Naive B cell (primary cell): Measurements from ENCODE around the gene TRIM67. TPM values are rescaled to one million over a fixed set of nuclear protein-coding genes. Genes with fewer than 3 reads are reported as not detected.
A peak's percentile ranks its signal among the peaks of the same experiment; 100 is the strongest.

Experiments
- ATAC-seq, 2 donors: fragments of 150-1000 bp; cut with Tn5 transposase; 2 replicates each; pipeline ENCODE4 v1.10.0; 2021; ENCODE audit warnings: low read depth in 2 of 2, mild to moderate bottlenecking in 2 of 2, moderate library complexity in 2 of 2
- DNase-seq: peaks from one replicate; pipeline ENCODE4 v3.0.0; 2022
- H3K27ac Mint-ChIP-seq, 6 donors: one replicate each; pipeline ENCODE4 v1.8.0; 2020 to 2022; ENCODE audit warnings: mild to moderate bottlenecking in 6 of 6, mixed read lengths in 6 of 6, moderate library complexity in 5 of 6, inconsistent platforms in 2 of 6
- H3K27me3 Mint-ChIP-seq, 3 donors: one replicate each; pipeline ENCODE4 v1.8.0; 2021 to 2022; ENCODE audit warnings: mixed read lengths in 3 of 3, mild to moderate bottlenecking in 1 of 3
- H3K36me3 Mint-ChIP-seq, 2 donors: one replicate each; pipeline ENCODE4 v1.8.0; 2020 to 2022; ENCODE audit warnings: mixed read lengths in 2 of 2, inconsistent platforms in 1 of 2, mild to moderate bottlenecking in 1 of 2
- H3K4me1 Mint-ChIP-seq, 3 donors: one replicate each; pipeline ENCODE4 v1.8.0; 2020 to 2022; ENCODE audit warnings: mixed read lengths in 3 of 3, inconsistent platforms in 1 of 3, mild to moderate bottlenecking in 1 of 3, moderate library complexity in 1 of 3
- H3K4me3 Mint-ChIP-seq, 8 donors: one replicate each; pipeline ENCODE4 v1.8.0; 2020 to 2022; ENCODE audit warnings: mild to moderate bottlenecking in 8 of 8, mixed read lengths in 8 of 8, moderate library complexity in 8 of 8, inconsistent platforms in 2 of 8
- H3K9me3 Mint-ChIP-seq, 7 donors: one replicate each; pipeline ENCODE4 v1.8.0; 2020 to 2022; ENCODE audit warnings: mixed read lengths in 7 of 7, mild to moderate bottlenecking in 5 of 7, inconsistent platforms in 2 of 7, moderate library complexity in 1 of 7
- polyA plus RNA-seq, 6 donors: library from polyadenylated mRNA; unstranded; fragments of 300-500 nt; fragmentation: Illumina TruSeq; gene quantifications; one replicate each; pipeline ENCODE4 v1.2.3, GENCODE V29; 2021; ENCODE audit warnings: low read depth in 6 of 6

TRIM67 gene
- polyA plus RNA-seq, 6 donors from 2014 or later = not detected

GRCh38 chr1:231219422-231220401 lies 57.9 kb downstream of the TRIM67 start:
- DNase-seq = no peak
- peaks cover 17 to 24% (median 20%) of the 10 kb centered on the region in 3 donors for H3K4me1 Mint-ChIP-seq
- no peak overlapping the region for H3K4me3 Mint-ChIP-seq
- peaks cover 6 to 8% of the 10 kb centered on the region in 2 donors for H3K36me3 Mint-ChIP-seq
- peak overlapping the region in 3 of 6 donors; percentile 7 to 41 (median 29) for H3K27ac Mint-ChIP-seq
- ATAC-seq = no peak
- no peaks in the 10 kb centered on the region for H3K27me3 Mint-ChIP-seq
- no peaks in the 10 kb centered on the region for H3K9me3 Mint-ChIP-seq

- Mint-ChIP-seq H3K4me3 (no peak overlapping the region), H3K27me3 (no peaks in the 10 kb centered on the region), H3K4me1 (peaks cover 6 to 14% (median 12%) of the 10 kb centered on the region in 3 donors), H3K36me3 (peaks cover 14 to 17% of the 10 kb centered on the region in 2 donors), H3K27ac (no peak overlapping the region), H3K9me3 (no peaks in the 10 kb centered on the region)
- ATAC-seq = no peak
- DNase-seq = no peak
Measured at GRCh38 chr1:231220801-231221200, 58.9 kb downstream of the TRIM67 start.

- H3K4me3 Mint-ChIP-seq = no peak overlapping the region
- peaks cover 34 to 38% of the 10 kb centered on the region in 2 donors for H3K36me3 Mint-ChIP-seq
- peak overlapping the region in 1 of 6 donors; percentile 13 for H3K27ac Mint-ChIP-seq
- no peaks in the 10 kb centered on the region for H3K27me3 Mint-ChIP-seq
- H3K9me3 Mint-ChIP-seq = no peaks in the 10 kb centered on the region
- H3K4me1 Mint-ChIP-seq = peaks cover 8 to 16% (median 9%) of the 10 kb centered on the region in 3 donors
- DNase-seq (no peak), ATAC-seq (no peak)
Measured at GRCh38 chr1:231226156-231226555, 64.3 kb downstream of the TRIM67 start.

- Mint-ChIP-seq H3K27ac (peak overlapping the region in 1 of 6 donors; percentile 0), H3K4me1 (peaks cover 32 to 45% (median 44%) of the 10 kb centered on the region in 3 donors), H3K36me3 (peaks cover 15 to 16% of the 10 kb centered on the region in 2 donors), H3K27me3 (no peaks in the 10 kb centered on the region), H3K9me3 (no peaks in the 10 kb centered on the region), H3K4me3 (no peak overlapping the region)
- DNase-seq = no peak
- ATAC-seq = no peak
Measured at GRCh38 chr1:231231511-231231910, 69.7 kb downstream of the TRIM67 start.

GRCh38 chr1:231232870-231233734 lies 71.2 kb downstream of the TRIM67 start:
- peaks cover 13 to 17% of the 10 kb centered on the region in 2 donors for H3K36me3 Mint-ChIP-seq
- no peaks in the 10 kb centered on the region for H3K27me3 Mint-ChIP-seq
- H3K9me3 Mint-ChIP-seq = no peaks in the 10 kb centered on the region
- DNase-seq (peak; percentile 51), ATAC-seq (peak; percentile 100)
- peak overlapping the region in 7 of 8 donors; percentile 1 to 69 (median 38) for H3K4me3 Mint-ChIP-seq
- H3K4me1 Mint-ChIP-seq = peaks cover 36 to 55% (median 53%) of the 10 kb centered on the region in 3 donors
- peak overlapping the region in 4 of 6 donors; percentile 9 to 83 (median 54) for H3K27ac Mint-ChIP-seq

- ATAC-seq (no peak), DNase-seq (no peak)
- H3K4me3 Mint-ChIP-seq = peak overlapping the region in 1 of 8 donors; percentile 20
- no peaks in the 10 kb centered on the region for H3K27me3 Mint-ChIP-seq
- peaks cover 41 to 61% (median 53%) of the 10 kb centered on the region in 3 donors for H3K4me1 Mint-ChIP-seq
- peaks cover 13 to 17% of the 10 kb centered on the region in 2 donors for H3K36me3 Mint-ChIP-seq
- H3K27ac Mint-ChIP-seq = peak overlapping the region in 1 of 6 donors; percentile 82
- no peaks in the 10 kb centered on the region for H3K9me3 Mint-ChIP-seq
Measured at GRCh38 chr1:231233735-231234417, 72.0 kb downstream of the TRIM67 start.

- H3K9me3 Mint-ChIP-seq = no peaks in the 10 kb centered on the region
- no peaks in the 10 kb centered on the region for H3K27me3 Mint-ChIP-seq
- no peak for ATAC-seq
- H3K27ac Mint-ChIP-seq = peak overlapping the region in 1 of 6 donors; percentile 8
- no peak for DNase-seq
- H3K4me1 Mint-ChIP-seq = peaks cover 47 to 64% (median 57%) of the 10 kb centered on the region in 3 donors
- no peak overlapping the region for H3K4me3 Mint-ChIP-seq
- peaks cover 17% of the 10 kb centered on the region in 2 donors for H3K36me3 Mint-ChIP-seq
Measured at GRCh38 chr1:231234506-231234905, 72.6 kb downstream of the TRIM67 start.

- Mint-ChIP-seq H3K4me1 (peaks cover 55 to 69% (median 58%) of the 10 kb centered on the region in 3 donors), H3K9me3 (no peaks in the 10 kb centered on the region), H3K36me3 (peaks cover 16 to 17% of the 10 kb centered on the region in 2 donors), H3K27me3 (no peaks in the 10 kb centered on the region), H3K4me3 (no peak overlapping the region), H3K27ac (no peak overlapping the region)
- no peak for DNase-seq
- ATAC-seq = no peak
Measured at GRCh38 chr1:231235526-231236207, 73.8 kb downstream of the TRIM67 start.

- ATAC-seq (no peak), DNase-seq (no peak)
- Mint-ChIP-seq H3K9me3 (no peaks in the 10 kb centered on the region), H3K27me3 (no peaks in the 10 kb centered on the region), H3K36me3 (peaks cover 10 to 12% of the 10 kb centered on the region in 2 donors), H3K4me3 (peak overlapping the region in 1 of 8 donors; percentile 47), H3K4me1 (peaks cover 53 to 68% (median 58%) of the 10 kb centered on the region in 3 donors), H3K27ac (peak overlapping the region in 1 of 6 donors; percentile 43)
Measured at GRCh38 chr1:231236208-231236591, 74.3 kb downstream of the TRIM67 start.

GRCh38 chr1:231236938-231237337 lies 75.1 kb downstream of the TRIM67 start:
- DNase-seq = no peak
- H3K9me3 Mint-ChIP-seq = no peaks in the 10 kb centered on the region
- H3K4me3 Mint-ChIP-seq = peak overlapping the region in 1 of 8 donors; percentile 61
- H3K4me1 Mint-ChIP-seq = peaks cover 54 to 72% (median 62%) of the 10 kb centered on the region in 3 donors
- no peak for ATAC-seq
- H3K36me3 Mint-ChIP-seq = peaks cover 8 to 12% of the 10 kb centered on the region in 2 donors
- H3K27me3 Mint-ChIP-seq = no peaks in the 10 kb centered on the region
- H3K27ac Mint-ChIP-seq = no peak overlapping the region

- ATAC-seq (no peak), DNase-seq (no peak)
- Mint-ChIP-seq H3K9me3 (no peaks in the 10 kb centered on the region), H3K36me3 (peaks cover 8 to 12% of the 10 kb centered on the region in 2 donors), H3K27me3 (no peaks in the 10 kb centered on the region), H3K4me1 (peaks cover 52 to 72% (median 63%) of the 10 kb centered on the region in 3 donors), H3K4me3 (peak overlapping the region in 2 of 8 donors; percentile 11 to 100), H3K27ac (no peak overlapping the region)
Measured at GRCh38 chr1:231238298-231238697, 76.4 kb downstream of the TRIM67 start.

- Mint-ChIP-seq H3K27ac (peak overlapping the region; percentile 96 to 99 (median 98)), H3K36me3 (peaks cover 8 to 12% of the 10 kb centered on the region in 2 donors), H3K4me1 (peaks cover 60 to 77% (median 73%) of the 10 kb centered on the region in 3 donors), H3K4me3 (peak overlapping the region; percentile 96 to 100 (median 97)), H3K27me3 (no peaks in the 10 kb centered on the region), H3K9me3 (no peaks in the 10 kb centered on the region)
- ATAC-seq (no peak), DNase-seq (no peak)
Measured at GRCh38 chr1:231240531-231240882, 78.6 kb downstream of the TRIM67 start.
